GM19397 (cell line): Measurements from ENCODE around the gene PPP1R14C.
"Not testable (repeated sequence)": the region's sequence is repeated elsewhere in the genome, so short reads cannot be mapped to it uniquely, and the experiment has no call there.

Experiments
- ATAC-seq: cut with Tn5 transposase; IDR thresholded peaks from one replicate; pipeline ENCODE4 v1.9.1; 2021; ENCODE audit warnings: mild to moderate bottlenecking, moderate library complexity; ENCODE audit not compliant: unreplicated experiment

PPP1R14C gene

GRCh38 chr6:150211700-150212511, 69.1 kb downstream of the PPP1R14C start:
- no peak for ATAC-seq

- ATAC-seq: no peak
Measured at GRCh38 chr6:150212778-150213177, 69.9 kb downstream of the PPP1R14C start.

- no peak for ATAC-seq
Measured at GRCh38 chr6:150213301-150213700, 70.5 kb downstream of the PPP1R14C start.

GRCh38 chr6:150214310-150214709, 71.5 kb downstream of the PPP1R14C start:
- no peak for ATAC-seq

GRCh38 chr6:150220634-150221551, 78.0 kb downstream of the PPP1R14C start:
- no peak for ATAC-seq

- ATAC-seq: no peak
Measured at GRCh38 chr6:150224820-150225219, 82.0 kb downstream of the PPP1R14C start.

GRCh38 chr6:150227281-150227680, 84.4 kb downstream of the PPP1R14C start:
- no peak for ATAC-seq

- no peak for ATAC-seq
Measured at GRCh38 chr6:150228072-150228733, 85.4 kb downstream of the PPP1R14C start.

- no peak for ATAC-seq
Measured at GRCh38 chr6:150229436-150230163, 86.8 kb downstream of the PPP1R14C start.

- ATAC-seq: no peak
Measured at GRCh38 chr6:150230164-150230561, 87.3 kb downstream of the PPP1R14C start.

GRCh38 chr6:150230832-150231524, 88.1 kb downstream of the PPP1R14C start:
- no peak for ATAC-seq

- ATAC-seq: no peak
Measured at GRCh38 chr6:150231525-150231850, 88.6 kb downstream of the PPP1R14C start.

GRCh38 chr6:150233843-150234269, 91.0 kb downstream of the PPP1R14C start:
- ATAC-seq: no peak

GRCh38 chr6:150235218-150235617, 92.4 kb downstream of the PPP1R14C start:
- no peak for ATAC-seq

- no peak for ATAC-seq
Measured at GRCh38 chr6:150236114-150236513, 93.3 kb downstream of the PPP1R14C start.

GRCh38 chr6:150236544-150236943, 93.7 kb downstream of the PPP1R14C start:
- no peak for ATAC-seq

- ATAC-seq: no peak
Measured at GRCh38 chr6:150237626-150238025, 94.8 kb downstream of the PPP1R14C start.

GRCh38 chr6:150238336-150238741, 95.5 kb downstream of the PPP1R14C start:
- ATAC-seq: no peak

- ATAC-seq: no peak
Measured at GRCh38 chr6:150238846-150239407, 96.1 kb downstream of the PPP1R14C start.

GRCh38 chr6:150241756-150242155, 98.9 kb downstream of the PPP1R14C start:
- ATAC-seq: not testable (repeated sequence)
